Measurements from ENCODE around the gene VTI1B.
A peak's percentile ranks its signal among the peaks of the same experiment; 100 is the strongest.
"Not testable (repeated sequence)": the region's sequence is repeated elsewhere in the genome, so short reads cannot be mapped to it uniquely, and the experiment has no call there.

The VTI1B gene

GRCh38 chr14:67710209-67710608 is 35.8 kb upstream of the VTI1B start:
- DNase-seq (ENCODE audit: low read depth), result no peak
- H3K4me3 ChIP-seq (ENCODE audit: low read depth, low read length), result no peak overlapping the region

GRCh38 chr14:67709796-67710195 is 35.4 kb upstream of the VTI1B start:
- not testable (repeated sequence) for H3K4me3 ChIP-seq (ENCODE audit: low read depth, low read length); DNase-seq (ENCODE audit: low read depth)

More at GRCh38 chr14:67710209-67710608, 35.8 kb upstream of the VTI1B start:
- TF ChIP-seq CTCF (IDR thresholded peaks at IDR 0.05; ENCODE audit: control insufficient read depth, extremely low read depth, insufficient read depth), result no peak

GRCh38 chr14:67709346-67709745 is 34.9 kb upstream of the VTI1B start:
- H3K4me3 ChIP-seq (ENCODE audit: low read depth, low read length); DNase-seq (ENCODE audit: low read depth): not testable (repeated sequence)

GRCh38 chr14:67705211-67705610 is 30.8 kb upstream of the VTI1B start:
- DNase-seq (ENCODE audit: low read depth), result no peak
- no peak overlapping the region for H3K4me3 ChIP-seq (ENCODE audit: low read depth, low read length)
- no peak for TF ChIP-seq CTCF (IDR thresholded peaks at IDR 0.05; ENCODE audit: control insufficient read depth, extremely low read depth, insufficient read depth)

GRCh38 chr14:67704484-67705089 is 30.2 kb upstream of the VTI1B start:
- DNase-seq (ENCODE audit: low read depth), result peak; percentile 69
- no peak overlapping the region for H3K4me3 ChIP-seq (ENCODE audit: low read depth, low read length)
- TF ChIP-seq CTCF (IDR thresholded peaks at IDR 0.05; ENCODE audit: control insufficient read depth, extremely low read depth, insufficient read depth), result peak; percentile 76

GRCh38 chr14:67703997-67704396 is 29.6 kb upstream of the VTI1B start:
- no peak for DNase-seq (ENCODE audit: low read depth)
- H3K4me3 ChIP-seq (ENCODE audit: low read depth, low read length), result no peak overlapping the region
- no peak for TF ChIP-seq CTCF (IDR thresholded peaks at IDR 0.05; ENCODE audit: control insufficient read depth, extremely low read depth, insufficient read depth)

GRCh38 chr14:67701492-67701891 is 27.1 kb upstream of the VTI1B start, which contains the start of gene RDH12:
RDH12 (plus strand) TSS chr14:67701886; CDS start chr14:67722643, 20,757 bp downstream.
- H3K4me3 ChIP-seq (ENCODE audit: low read depth, low read length); DNase-seq (ENCODE audit: low read depth): not testable (repeated sequence)

GRCh38 chr14:67698179-67698578 is 23.7 kb upstream of the VTI1B start:
- DNase-seq (ENCODE audit: low read depth), result no peak
- no peak overlapping the region for H3K4me3 ChIP-seq (ENCODE audit: low read depth, low read length)
- no peak for TF ChIP-seq CTCF (IDR thresholded peaks at IDR 0.05; ENCODE audit: control insufficient read depth, extremely low read depth, insufficient read depth)

Data from LNCaP clone FGC (cell line).